ENCODE measurements around the gene ANXA3.

DNA sequence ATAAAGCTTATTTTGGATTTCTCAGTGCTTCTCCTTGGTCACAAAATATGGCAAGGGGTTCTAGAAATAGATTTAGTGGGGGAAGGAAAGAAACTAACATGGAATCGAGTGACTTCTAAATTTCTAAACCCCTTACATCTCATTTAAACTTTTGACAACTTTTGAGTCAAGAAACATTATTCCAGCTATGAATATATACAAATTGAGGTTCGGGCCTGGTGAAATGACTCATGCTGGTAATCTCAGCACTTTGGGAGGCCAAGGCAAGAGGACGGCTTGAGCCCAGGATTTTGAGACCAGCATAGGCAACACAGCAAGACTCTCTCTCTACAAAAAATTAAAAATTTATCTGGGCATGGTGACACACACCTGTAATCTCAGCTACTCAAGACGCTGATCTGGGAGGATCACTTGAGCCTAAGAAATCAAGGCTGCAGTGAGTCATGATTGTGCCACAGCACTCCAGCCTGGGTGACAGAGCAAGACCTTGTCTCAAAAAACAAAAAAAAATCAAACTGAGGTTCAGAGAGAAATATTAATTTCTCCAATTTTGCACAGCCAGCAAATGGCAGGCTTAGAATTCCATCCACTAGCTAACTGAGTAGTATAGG lies 99.8 kb downstream of the ANXA3 start:
- TF ChIP-seq, protein P1, sequence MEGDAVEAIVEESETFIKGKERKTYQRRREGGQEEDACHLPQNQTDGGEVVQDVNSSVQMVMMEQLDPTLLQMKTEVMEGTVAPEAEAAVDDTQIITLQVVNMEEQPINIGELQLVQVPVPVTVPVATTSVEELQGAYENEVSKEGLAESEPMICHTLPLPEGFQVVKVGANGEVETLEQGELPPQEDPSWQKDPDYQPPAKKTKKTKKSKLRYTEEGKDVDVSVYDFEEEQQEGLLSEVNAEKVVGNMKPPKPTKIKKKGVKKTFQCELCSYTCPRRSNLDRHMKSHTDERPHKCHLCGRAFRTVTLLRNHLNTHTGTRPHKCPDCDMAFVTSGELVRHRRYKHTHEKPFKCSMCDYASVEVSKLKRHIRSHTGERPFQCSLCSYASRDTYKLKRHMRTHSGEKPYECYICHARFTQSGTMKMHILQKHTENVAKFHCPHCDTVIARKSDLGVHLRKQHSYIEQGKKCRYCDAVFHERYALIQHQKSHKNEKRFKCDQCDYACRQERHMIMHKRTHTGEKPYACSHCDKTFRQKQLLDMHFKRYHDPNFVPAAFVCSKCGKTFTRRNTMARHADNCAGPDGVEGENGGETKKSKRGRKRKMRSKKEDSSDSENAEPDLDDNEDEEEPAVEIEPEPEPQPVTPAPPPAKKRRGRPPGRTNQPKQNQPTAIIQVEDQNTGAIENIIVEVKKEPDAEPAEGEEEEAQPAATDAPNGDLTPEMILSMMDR (IDR thresholded peaks at IDR 0.05; ENCODE audit: insufficient read depth, low read depth, low read length) = no peak
- TF ChIP-seq EZH2 (IDR thresholded peaks at IDR 0.05; ENCODE audit: insufficient read depth, low read length) = no peak
